Suprapubic skin (tissue), 4 donors: Measurements from ENCODE around the gene RCOR1. TPM values are rescaled to one million over a fixed set of nuclear protein-coding genes. Genes with fewer than 3 reads are reported as not detected.

Experiments
- DNase-seq, 2 donors: peaks; one replicate each; pipeline ENCODE4 v3.0.0-alpha.2; 2019; ENCODE audit warnings: low spot score in 2 of 2
- H3K27ac ChIP-seq: fragments of 200-600 bp; sonication (generic); one replicate; pipeline ENCODE4 v1.5.1; 2019
- H3K27me3 ChIP-seq: fragments of 200-600 bp; sonication (generic); one replicate; pipeline ENCODE4 v1.5.1; 2019
- H3K36me3 ChIP-seq: fragments of 200-600 bp; sonication (generic); one replicate; pipeline ENCODE4 v1.5.1; 2019
- H3K4me1 ChIP-seq: fragments of 200-600 bp; sonication (generic); one replicate; pipeline ENCODE4 v1.5.1; 2019
- H3K4me3 ChIP-seq: fragments of 200-600 bp; sonication (generic); one replicate; pipeline ENCODE4 v1.5.1; 2019; ENCODE audit warnings: mild to moderate bottlenecking
- H3K9me3 ChIP-seq: fragments of 200-600 bp; sonication (generic); one replicate; pipeline ENCODE4 v1.5.1; 2019
- CTCF ChIP-seq, 2 donors: fragments of 200-600 bp in 1 of 2; fragments of 450-650 bp in 1 of 2; sonication (generic) in 1 of 2; IDR thresholded peaks; one replicate each; pipeline ENCODE4 v1.5.1; 2016 to 2019; ENCODE audit warnings: antibody characterized with exemption in 2 of 2, mild to moderate bottlenecking in 1 of 2, moderate library complexity in 1 of 2
- EP300 ChIP-seq: sonication (generic); formaldehyde crosslinking; IDR thresholded peaks from one replicate; pipeline ENCODE4 v1.6.1; 2017; ENCODE audit warnings: antibody characterized with exemption
- POLR2A ChIP-seq, 2 donors: fragments of 450-650 bp; IDR thresholded peaks; one replicate each; pipeline ENCODE4 v1.6.1; 2017; ENCODE audit warnings: antibody characterized with exemption in 2 of 2, mild to moderate bottlenecking in 2 of 2, moderate library complexity in 2 of 2
- POLR2AphosphoS5 ChIP-seq, 3 donors: sonication (generic); formaldehyde crosslinking; IDR thresholded peaks; one replicate each; pipeline ENCODE4 v1.6.1; 2017; ENCODE audit warnings: antibody characterized with exemption in 3 of 3
- WGBS: methylation state at CpG from one replicate; pipeline ENCODE4 v1.1.5; 2018; 5-methylcytosine and 5-hydroxymethylcytosine counted together
- total RNA-seq, 4 donors: library from RNA; depleted of rRNA; stranded (reverse); fragments of >200 nt; gene quantifications; one replicate each; pipeline ENCODE4 v1.1.0, GENCODE V29; 2016

RCOR1 gene
- total RNA-seq, 4 donors from 2014 or later = 20.6 to 27.7 (median 24.8) TPM

GRCh38 chr14:102560458-102561261 is 31.8 kb upstream of the RCOR1 start:
- TF ChIP-seq POLR2A (IDR thresholded peaks at IDR 0.05) (no peak), CTCF (IDR thresholded peaks at IDR 0.05) (no peak), EP300 (no peak), POLR2AphosphoS5 (IDR thresholded peaks at IDR 0.05) (no peak)
- 71% methylated on average over 8 of the region's 14 CpGs for WGBS

GRCh38 chr14:102565331-102565887 is 27.0 kb upstream of the RCOR1 start:
- Histone ChIP-seq H3K27ac (no peak overlapping the region), H3K27me3 (no peaks in the 10 kb centered on the region), H3K4me1 (peaks cover 6% of the 10 kb centered on the region), H3K4me3 (no peak overlapping the region), H3K36me3 (no peaks in the 10 kb centered on the region), H3K9me3 (no peaks in the 10 kb centered on the region)
- no peak for DNase-seq
- 70% methylated on average over 10 of the region's 10 CpGs for WGBS
- TF ChIP-seq EP300 = no peak
- TF ChIP-seq CTCF (IDR thresholded peaks at IDR 0.05) = no peak
- no peak for TF ChIP-seq POLR2AphosphoS5 (IDR thresholded peaks at IDR 0.05)
- no peak for TF ChIP-seq POLR2A (IDR thresholded peaks at IDR 0.05)

More at GRCh38 chr14:102560458-102561261, 31.8 kb upstream of the RCOR1 start:
- no peaks in the 10 kb centered on the region for H3K9me3 ChIP-seq
- H3K27me3 ChIP-seq = no peaks in the 10 kb centered on the region
- H3K36me3 ChIP-seq = no peaks in the 10 kb centered on the region
- H3K27ac ChIP-seq = no peak overlapping the region
- no peak overlapping the region for H3K4me3 ChIP-seq
- DNase-seq = no peak
- peaks cover 11% of the 10 kb centered on the region for H3K4me1 ChIP-seq

GRCh38 chr14:102565959-102566358 is 26.5 kb upstream of the RCOR1 start:
- Histone ChIP-seq H3K4me1 (peaks cover 6% of the 10 kb centered on the region), H3K27me3 (no peaks in the 10 kb centered on the region), H3K9me3 (no peaks in the 10 kb centered on the region), H3K27ac (no peak overlapping the region), H3K4me3 (no peak overlapping the region), H3K36me3 (no peaks in the 10 kb centered on the region)
- WGBS = 90% methylated on average over 7 of the region's 7 CpGs
- no peak for TF ChIP-seq POLR2A (IDR thresholded peaks at IDR 0.05)
- TF ChIP-seq EP300 = no peak
- no peak for TF ChIP-seq CTCF (IDR thresholded peaks at IDR 0.05)
- DNase-seq = no peak

GRCh38 chr14:102568115-102568614 is 24.3 kb upstream of the RCOR1 start:
- no peaks in the 10 kb centered on the region for H3K36me3 ChIP-seq
- H3K27me3 ChIP-seq = no peaks in the 10 kb centered on the region
- 57% methylated on average over 7 of the region's 7 CpGs for WGBS
- peaks cover 6% of the 10 kb centered on the region for H3K4me1 ChIP-seq
- H3K4me3 ChIP-seq = no peak overlapping the region
- H3K27ac ChIP-seq = no peak overlapping the region
- no peak for TF ChIP-seq EP300
- no peak for TF ChIP-seq POLR2AphosphoS5 (IDR thresholded peaks at IDR 0.05)
- TF ChIP-seq POLR2A (IDR thresholded peaks at IDR 0.05) = no peak
- TF ChIP-seq CTCF (IDR thresholded peaks at IDR 0.05) = no peak
- no peak for DNase-seq
- no peaks in the 10 kb centered on the region for H3K9me3 ChIP-seq

- peaks cover 6% of the 10 kb centered on the region for H3K4me1 ChIP-seq
- no peaks in the 10 kb centered on the region for H3K36me3 ChIP-seq
- 93% methylated on average over 9 of the region's 9 CpGs for WGBS
- H3K9me3 ChIP-seq = no peaks in the 10 kb centered on the region
- no peak for DNase-seq
- no peak overlapping the region for H3K27ac ChIP-seq
- no peaks in the 10 kb centered on the region for H3K27me3 ChIP-seq
- TF ChIP-seq EP300 (no peak), POLR2AphosphoS5 (IDR thresholded peaks at IDR 0.05) (no peak), POLR2A (IDR thresholded peaks at IDR 0.05) (no peak), CTCF (IDR thresholded peaks at IDR 0.05) (no peak)
- no peak overlapping the region for H3K4me3 ChIP-seq
Observed at GRCh38 chr14:102570334-102570995, 22.0 kb upstream of the RCOR1 start.
